ENCODE data around the gene TMEM150C. TPM values are rescaled to one million over a fixed set of nuclear protein-coding genes. Genes with fewer than 3 reads are reported as not detected.

TMEM150C gene
- polyA plus RNA-seq, 1 experiment, result 0.96 TPM

- Histone ChIP-seq H3K4me3 (ENCODE audit: low read depth, low read length) (no peak overlapping the region), H3K36me3 (ENCODE audit: control insufficient read depth, insufficient read depth, low read length) (no peaks in the 10 kb centered on the region), H3K27me3 (ENCODE audit: control insufficient read depth, insufficient read depth, low read length) (no peaks in the 10 kb centered on the region)
- DNase-seq (ENCODE audit: low read depth), result no peak
- ChIA-PET CTCF (no interaction called here), POLR2A (no interaction called here)
- TF ChIP-seq CTCF (IDR thresholded peaks at IDR 0.05; ENCODE audit: insufficient read depth, low read depth, low read length), result no peak
These were observed 61.9 kb downstream of the TMEM150C start for GRCh38 chr4:82499738-82500434.

- no peaks in the 10 kb centered on the region for H3K36me3 ChIP-seq (ENCODE audit: control insufficient read depth, insufficient read depth, low read length)
- CTCF ChIA-PET, result interaction anchor here (1.3 kb wide), 1 partner anchor 11 kb away, joined by 3 read pairs; no protein-coding TSS in a partner anchor
- H3K27me3 ChIP-seq (ENCODE audit: control insufficient read depth, insufficient read depth, low read length), result no peaks in the 10 kb centered on the region
- no peak overlapping the region for H3K4me3 ChIP-seq (ENCODE audit: low read depth, low read length)
- POLR2A ChIA-PET, result no interaction called here
- no peak for DNase-seq (ENCODE audit: low read depth)
- no peak for TF ChIP-seq CTCF (IDR thresholded peaks at IDR 0.05; ENCODE audit: insufficient read depth, low read depth, low read length)
These were observed 65.4 kb downstream of the TMEM150C start for GRCh38 chr4:82496349-82496748.

- Histone ChIP-seq H3K36me3 (ENCODE audit: control insufficient read depth, insufficient read depth, low read length) (no peaks in the 10 kb centered on the region), H3K4me3 (ENCODE audit: low read depth, low read length) (no peak overlapping the region), H3K27me3 (ENCODE audit: control insufficient read depth, insufficient read depth, low read length) (no peaks in the 10 kb centered on the region)
- ChIA-PET POLR2A (no interaction called here), CTCF (no interaction called here)
- no peak for TF ChIP-seq CTCF (IDR thresholded peaks at IDR 0.05; ENCODE audit: insufficient read depth, low read depth, low read length)
- DNase-seq (ENCODE audit: low read depth), result no peak
These were observed 66.1 kb downstream of the TMEM150C start for GRCh38 chr4:82495666-82496065.

GRCh38 chr4:82493721-82494425 is 67.9 kb downstream of the TMEM150C start:
- H3K36me3 ChIP-seq (ENCODE audit: control insufficient read depth, insufficient read depth, low read length), result no peaks in the 10 kb centered on the region
- TF ChIP-seq CTCF (IDR thresholded peaks at IDR 0.05; ENCODE audit: insufficient read depth, low read depth, low read length), result no peak
- ChIA-PET CTCF (interaction anchor here (1.0 kb wide), 1 partner anchor 8 kb away, joined by 3 read pairs; no protein-coding TSS in a partner anchor), POLR2A (interaction anchor here (0.6 kb wide), 1 partner anchor 247 kb away, joined by 3 read pairs; no protein-coding TSS in a partner anchor)
- DNase-seq (ENCODE audit: low read depth), result peak; percentile 44
- no peaks in the 10 kb centered on the region for H3K27me3 ChIP-seq (ENCODE audit: control insufficient read depth, insufficient read depth, low read length)
- no peak overlapping the region for H3K4me3 ChIP-seq (ENCODE audit: low read depth, low read length)

- DNase-seq (ENCODE audit: low read depth), result no peak
- H3K4me3 ChIP-seq (ENCODE audit: low read depth, low read length), result no peak overlapping the region
These were observed 70.4 kb downstream of the TMEM150C start for GRCh38 chr4:82491251-82491960.

More at GRCh38 chr4:82491251-82491960, 70.4 kb downstream of the TMEM150C start:
- CTCF ChIA-PET, result no interaction called here
- H3K36me3 ChIP-seq (ENCODE audit: control insufficient read depth, insufficient read depth, low read length), result no peaks in the 10 kb centered on the region
- no peaks in the 10 kb centered on the region for H3K27me3 ChIP-seq (ENCODE audit: control insufficient read depth, insufficient read depth, low read length)
- TF ChIP-seq CTCF (IDR thresholded peaks at IDR 0.05; ENCODE audit: insufficient read depth, low read depth, low read length), result no peak
- POLR2A ChIA-PET, result no interaction called here

Measured in BJ (cell line).